Dermis blood vessel endothelial cell (primary cell): Measurements from ENCODE around the gene NRXN3. TPM values are rescaled to one million over a fixed set of nuclear protein-coding genes. Genes with fewer than 3 reads are reported as not detected.

Experiments used
- DNase-seq: peaks from one replicate; pipeline ENCODE4 v3.0.0; 2010
- total RNA-seq: library from RNA; depleted of rRNA; stranded (reverse); fragments of >200 nt; gene quantifications from 2 replicates; pipeline ENCODE4 v1.2.3, GENCODE V29; 2014

The NRXN3 gene
- total RNA-seq, 1 donor from 2014 or later: under 0.01 TPM

GRCh38 chr14:79861111-79861510, 1690.9 kb downstream of the NRXN3 start:
- no peak for DNase-seq

GRCh38 chr14:79862045-79862444, 1691.9 kb downstream of the NRXN3 start:
- no peak for DNase-seq

GRCh38 chr14:79871136-79871535, 1701.0 kb downstream of the NRXN3 start:
- no peak for DNase-seq

GRCh38 chr14:79878229-79878628, 1708.1 kb downstream of the NRXN3 start:
- DNase-seq: no peak

GRCh38 chr14:79878785-79879184, 1708.6 kb downstream of the NRXN3 start:
- DNase-seq: no peak

GRCh38 chr14:79881299-79881698, 1711.1 kb downstream of the NRXN3 start:
- DNase-seq: no peak

- no peak for DNase-seq
Observed at GRCh38 chr14:79890527-79890926, 1720.4 kb downstream of the NRXN3 start.

- DNase-seq: no peak
Observed at GRCh38 chr14:79896009-79896408, 1725.8 kb downstream of the NRXN3 start.

- DNase-seq: no peak
Observed at GRCh38 chr14:79899610-79900009, 1729.4 kb downstream of the NRXN3 start.

- no peak for DNase-seq
Observed at GRCh38 chr14:79904497-79904896, 1734.3 kb downstream of the NRXN3 start.

- DNase-seq: no peak
Observed at GRCh38 chr14:79906994-79907393, 1736.8 kb downstream of the NRXN3 start.

- no peak for DNase-seq
Observed at GRCh38 chr14:79910086-79910485, 1739.9 kb downstream of the NRXN3 start.

GRCh38 chr14:79911744-79912143, 1741.6 kb downstream of the NRXN3 start:
- DNase-seq: no peak

GRCh38 chr14:79914595-79914994, 1744.4 kb downstream of the NRXN3 start:
- DNase-seq: no peak

- no peak for DNase-seq
Observed at GRCh38 chr14:79915406-79915805, 1745.2 kb downstream of the NRXN3 start.

GRCh38 chr14:79916281-79916680, 1746.1 kb downstream of the NRXN3 start:
- DNase-seq: no peak

GRCh38 chr14:79916892-79917291, 1746.7 kb downstream of the NRXN3 start:
- no peak for DNase-seq
